HEK293 (cell line): ENCODE measurements around the gene KRT32.

Source experiments
- CTCF ChIA-PET: fragments of 350-600 bp; formaldehyde crosslinking; extraction: SDS; loops from one replicate; lab custom pipeline; 2021; ENCODE audit warnings: antibody characterized with exemption; lab: Yijun Ruan, JAX
- POLR2A ChIA-PET: fragments of 300-600 bp; formaldehyde crosslinking; extraction: SDS; loops from one replicate; lab custom pipeline; 2020; ENCODE audit warnings: antibody characterized with exemption, inconsistent platforms; lab: Yijun Ruan, JAX
- H3K27ac ChIP-seq: fragments of 200-500 bp; sonication (Bioruptor generic); 2 replicates; pipeline ENCODE4 v1.5.1; 2014; ENCODE audit warnings: low read depth, low read length, control low read depth, inconsistent platforms; ENCODE audit errors: extremely low read depth
- H3K36me3 ChIP-seq, 2 experiments: fragments of 200-500 bp in 1 of 2; sonication (Bioruptor generic) in 1 of 2; 1 replicate in 1 of 2; 2 replicates in 1 of 2; pipeline ENCODE4 v1.5.1; 2014 to 2017; ENCODE audit warnings: inconsistent platforms in 2 of 2, low read length in 2 of 2; ENCODE audit not compliant: control insufficient read depth in 2 of 2, insufficient read depth in 1 of 2
- H3K4me1 ChIP-seq: fragments of 200-500 bp; sonication (Bioruptor generic); 2 replicates; pipeline ENCODE4 v1.5.1; 2014; ENCODE audit warnings: mild to moderate bottlenecking, low read length, inconsistent platforms; ENCODE audit not compliant: control insufficient read depth, insufficient read depth
- H3K4me3 ChIP-seq: 2 replicates; pipeline ENCODE4 v1.5.1; 2011; ENCODE audit warnings: low read depth, mild to moderate bottlenecking, control low read depth, low read length, moderate library complexity
- H3K9me3 ChIP-seq: fragments of 200-500 bp; sonication (Bioruptor generic); 2 replicates; pipeline ENCODE4 v1.5.1; 2014; ENCODE audit warnings: low read depth, low read length, inconsistent platforms; ENCODE audit not compliant: control insufficient read depth, insufficient read depth
- BCL11A ChIP-seq: fragments of 450-650 bp; formaldehyde crosslinking; IDR thresholded peaks from 2 replicates; pipeline ENCODE4 v1.5.1; 2016; ENCODE audit warnings: low read depth, missing biosample characterization, missing genetic modification characterization
- GLI2 ChIP-seq: fragments of 450-650 bp; formaldehyde crosslinking; IDR thresholded peaks from 2 replicates; pipeline ENCODE4; 2017; ENCODE audit warnings: missing biosample characterization, missing genetic modification characterization, low read depth, borderline replicate concordance
- PRDM1 ChIP-seq: fragments of 450-650 bp; formaldehyde crosslinking; IDR thresholded peaks from 2 replicates; pipeline ENCODE4; 2016; ENCODE audit warnings: missing biosample characterization, missing genetic modification characterization
- ZNF140 ChIP-seq: fragments of 450-650 bp; formaldehyde crosslinking; IDR thresholded peaks from 2 replicates; pipeline ENCODE4 v1.5.1; 2016; ENCODE audit warnings: missing biosample characterization, missing genetic modification characterization
- ZNF292 ChIP-seq: fragments of 450-650 bp; formaldehyde crosslinking; IDR thresholded peaks from 2 replicates; pipeline ENCODE4 v1.5.1; 2016; ENCODE audit warnings: low read depth, missing biosample characterization, missing genetic modification characterization, borderline replicate concordance
- ZNF350 ChIP-seq: fragments of 450-650 bp; formaldehyde crosslinking; IDR thresholded peaks from 2 replicates; pipeline ENCODE4 v1.5.0; 2017; ENCODE audit warnings: missing biosample characterization, mild to moderate bottlenecking, missing genetic modification characterization
- ZNF510 ChIP-seq: fragments of 450-650 bp; formaldehyde crosslinking; IDR thresholded peaks from 2 replicates; pipeline ENCODE4 v1.5.1; 2018; ENCODE audit warnings: mild to moderate bottlenecking, missing genetic modification characterization, missing biosample characterization; ENCODE audit not compliant: insufficient replicate concordance
- ZNF571 ChIP-seq: fragments of 450-650 bp; formaldehyde crosslinking; IDR thresholded peaks from 2 replicates; pipeline ENCODE4 v1.5.0; 2017; ENCODE audit warnings: missing biosample characterization, missing genetic modification characterization
- ZNF626 ChIP-seq: fragments of 450-650 bp; sonication (Bioruptor Pico); formaldehyde crosslinking; IDR thresholded peaks from 2 replicates; pipeline ENCODE4 v1.5.1; 2018; ENCODE audit warnings: missing biosample characterization, missing genetic modification characterization, inconsistent platforms
- ZNF785 ChIP-seq: fragments of 450-650 bp; formaldehyde crosslinking; IDR thresholded peaks from 2 replicates; pipeline ENCODE4 v1.5.1; 2016; ENCODE audit warnings: missing biosample characterization, missing genetic modification characterization
- ZNF830 ChIP-seq: fragments of 450-650 bp; IDR thresholded peaks from 2 replicates; pipeline ENCODE4 v1.5.0; 2018; ENCODE audit warnings: missing biosample characterization, missing genetic modification characterization, low read depth, mild to moderate bottlenecking, moderate library complexity
- ZNF843 ChIP-seq: fragments of 450-650 bp; formaldehyde crosslinking; IDR thresholded peaks from 2 replicates; pipeline ENCODE4 v1.5.1; 2016; ENCODE audit warnings: missing biosample characterization, missing genetic modification characterization
- TF ChIP-seq, protein P1 (sequence below): fragments of 450-650 bp; formaldehyde crosslinking; conservative IDR thresholded peaks from 2 replicates; pipeline ENCODE4 v1.5.1; 2016; ENCODE audit warnings: low read depth, missing biosample characterization, missing genetic modification characterization
- TF ChIP-seq, protein P2 (sequence below): fragments of 450-650 bp; formaldehyde crosslinking; IDR thresholded peaks from 2 replicates; pipeline ENCODE4 v1.5.1; 2016; ENCODE audit warnings: missing biosample characterization, missing genetic modification characterization
- TF ChIP-seq, protein P3 (sequence below): fragments of 450-650 bp; formaldehyde crosslinking; IDR thresholded peaks from 2 replicates; pipeline ENCODE4 v1.5.1; 2016; ENCODE audit warnings: missing biosample characterization, missing genetic modification characterization
- TF ChIP-seq, protein P4 (sequence below): fragments of 450-650 bp; formaldehyde crosslinking; IDR thresholded peaks from 2 replicates; pipeline ENCODE4 v1.5.1; 2016; ENCODE audit warnings: missing biosample characterization, missing genetic modification characterization
- TF ChIP-seq, protein P5 (sequence below): fragments of 450-650 bp; formaldehyde crosslinking; IDR thresholded peaks from 2 replicates; pipeline ENCODE4 v1.5.1; 2017; ENCODE audit warnings: missing biosample characterization, missing genetic modification characterization
- TF ChIP-seq, protein P6 (sequence below): fragments of 450-650 bp; formaldehyde crosslinking; IDR thresholded peaks from 2 replicates; pipeline ENCODE4 v1.5.1; 2016; ENCODE audit warnings: missing biosample characterization, missing genetic modification characterization

KRT32 gene

DNA sequence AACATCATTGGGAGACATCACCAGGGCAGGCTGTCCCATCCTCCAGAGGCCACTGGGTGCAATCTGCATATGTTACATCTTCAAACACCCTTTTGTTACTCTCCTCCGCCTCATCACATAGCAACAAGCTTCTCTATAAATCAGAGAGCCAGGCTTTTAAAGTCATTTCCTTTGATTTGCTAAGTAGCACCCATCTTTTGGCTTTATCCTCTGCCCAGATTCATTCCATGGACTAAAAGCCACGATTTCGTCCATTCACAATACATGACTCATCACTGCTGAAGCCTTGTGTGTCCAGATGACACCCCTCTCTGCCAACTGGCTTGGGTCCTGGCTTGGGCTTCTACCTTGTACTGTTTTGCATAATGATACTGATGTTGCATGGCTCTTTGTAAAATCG is 24.4 kb downstream of the KRT32 start:
- no peaks in the 10 kb centered on the region for H3K9me3 ChIP-seq
- CTCF ChIA-PET = interaction anchor here (0.6 to 1.6 kb wide), 4 partner anchors 16 to 508 kb away, joined by 3 to 7 read pairs (median 4); no protein-coding TSS in a partner anchor
- H3K4me1 ChIP-seq = no peaks in the 10 kb centered on the region
- no peak for TF ChIP-seq ZNF510 (tag by site-specific recombination)
- no peak for TF ChIP-seq ZNF350 (tag by site-specific recombination)
- TF ChIP-seq, protein P1, sequence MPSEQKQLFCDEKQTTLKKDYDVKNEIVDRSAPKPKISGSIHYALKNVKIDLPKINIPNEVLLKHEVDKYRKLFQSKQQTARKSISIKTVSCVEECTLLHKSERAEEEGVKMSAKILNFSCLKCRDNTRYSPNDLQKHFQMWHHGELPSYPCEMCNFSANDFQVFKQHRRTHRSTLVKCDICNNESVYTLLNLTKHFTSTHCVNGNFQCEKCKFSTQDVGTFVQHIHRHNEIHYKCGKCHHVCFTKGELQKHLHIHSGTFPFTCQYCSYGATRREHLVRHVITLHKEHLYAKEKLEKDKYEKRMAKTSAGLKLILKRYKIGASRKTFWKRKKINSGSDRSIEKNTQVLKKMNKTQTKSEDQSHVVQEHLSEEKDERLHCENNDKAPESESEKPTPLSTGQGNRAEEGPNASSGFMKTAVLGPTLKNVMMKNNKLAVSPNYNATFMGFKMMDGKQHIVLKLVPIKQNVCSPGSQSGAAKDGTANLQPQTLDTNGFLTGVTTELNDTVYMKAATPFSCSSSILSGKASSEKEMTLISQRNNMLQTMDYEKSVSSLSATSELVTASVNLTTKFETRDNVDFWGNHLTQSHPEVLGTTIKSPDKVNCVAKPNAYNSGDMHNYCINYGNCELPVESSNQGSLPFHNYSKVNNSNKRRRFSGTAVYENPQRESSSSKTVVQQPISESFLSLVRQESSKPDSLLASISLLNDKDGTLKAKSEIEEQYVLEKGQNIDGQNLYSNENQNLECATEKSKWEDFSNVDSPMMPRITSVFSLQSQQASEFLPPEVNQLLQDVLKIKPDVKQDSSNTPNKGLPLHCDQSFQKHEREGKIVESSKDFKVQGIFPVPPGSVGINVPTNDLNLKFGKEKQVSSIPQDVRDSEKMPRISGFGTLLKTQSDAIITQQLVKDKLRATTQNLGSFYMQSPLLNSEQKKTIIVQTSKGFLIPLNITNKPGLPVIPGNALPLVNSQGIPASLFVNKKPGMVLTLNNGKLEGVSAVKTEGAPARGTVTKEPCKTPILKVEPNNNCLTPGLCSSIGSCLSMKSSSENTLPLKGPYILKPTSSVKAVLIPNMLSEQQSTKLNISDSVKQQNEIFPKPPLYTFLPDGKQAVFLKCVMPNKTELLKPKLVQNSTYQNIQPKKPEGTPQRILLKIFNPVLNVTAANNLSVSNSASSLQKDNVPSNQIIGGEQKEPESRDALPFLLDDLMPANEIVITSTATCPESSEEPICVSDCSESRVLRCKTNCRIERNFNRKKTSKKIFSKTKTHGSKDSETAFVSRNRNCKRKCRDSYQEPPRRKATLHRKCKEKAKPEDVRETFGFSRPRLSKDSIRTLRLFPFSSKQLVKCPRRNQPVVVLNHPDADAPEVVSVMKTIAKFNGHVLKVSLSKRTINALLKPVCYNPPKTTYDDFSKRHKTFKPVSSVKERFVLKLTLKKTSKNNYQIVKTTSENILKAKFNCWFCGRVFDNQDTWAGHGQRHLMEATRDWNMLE (tag by site-specific recombination) = no peak
- no peak for TF ChIP-seq ZNF292 (tag by site-specific recombination)
- TF ChIP-seq, protein P2, sequence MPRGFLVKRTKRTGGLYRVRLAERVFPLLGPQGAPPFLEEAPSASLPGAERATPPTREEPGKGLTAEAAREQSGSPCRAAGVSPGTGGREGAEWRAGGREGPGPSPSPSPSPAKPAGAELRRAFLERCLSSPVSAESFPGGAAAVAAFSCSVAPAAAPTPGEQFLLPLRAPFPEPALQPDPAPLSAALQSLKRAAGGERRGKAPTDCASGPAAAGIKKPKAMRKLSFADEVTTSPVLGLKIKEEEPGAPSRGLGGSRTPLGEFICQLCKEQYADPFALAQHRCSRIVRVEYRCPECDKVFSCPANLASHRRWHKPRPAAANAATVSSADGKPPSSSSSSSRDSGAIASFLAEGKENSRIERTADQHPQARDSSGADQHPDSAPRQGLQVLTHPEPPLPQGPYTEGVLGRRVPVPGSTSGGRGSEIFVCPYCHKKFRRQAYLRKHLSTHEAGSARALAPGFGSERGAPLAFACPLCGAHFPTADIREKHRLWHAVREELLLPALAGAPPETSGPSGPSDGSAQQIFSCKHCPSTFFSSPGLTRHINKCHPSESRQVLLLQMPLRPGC = no peak
- TF ChIP-seq ZNF571 (tag by site-specific recombination) = no peak
- no peak for TF ChIP-seq ZNF830 (tag by site-specific recombination)
- no peak for TF ChIP-seq ZNF626 (tag by site-specific recombination)
- TF ChIP-seq GLI2 (tag by site-specific recombination) = no peak
- TF ChIP-seq, protein P3, sequence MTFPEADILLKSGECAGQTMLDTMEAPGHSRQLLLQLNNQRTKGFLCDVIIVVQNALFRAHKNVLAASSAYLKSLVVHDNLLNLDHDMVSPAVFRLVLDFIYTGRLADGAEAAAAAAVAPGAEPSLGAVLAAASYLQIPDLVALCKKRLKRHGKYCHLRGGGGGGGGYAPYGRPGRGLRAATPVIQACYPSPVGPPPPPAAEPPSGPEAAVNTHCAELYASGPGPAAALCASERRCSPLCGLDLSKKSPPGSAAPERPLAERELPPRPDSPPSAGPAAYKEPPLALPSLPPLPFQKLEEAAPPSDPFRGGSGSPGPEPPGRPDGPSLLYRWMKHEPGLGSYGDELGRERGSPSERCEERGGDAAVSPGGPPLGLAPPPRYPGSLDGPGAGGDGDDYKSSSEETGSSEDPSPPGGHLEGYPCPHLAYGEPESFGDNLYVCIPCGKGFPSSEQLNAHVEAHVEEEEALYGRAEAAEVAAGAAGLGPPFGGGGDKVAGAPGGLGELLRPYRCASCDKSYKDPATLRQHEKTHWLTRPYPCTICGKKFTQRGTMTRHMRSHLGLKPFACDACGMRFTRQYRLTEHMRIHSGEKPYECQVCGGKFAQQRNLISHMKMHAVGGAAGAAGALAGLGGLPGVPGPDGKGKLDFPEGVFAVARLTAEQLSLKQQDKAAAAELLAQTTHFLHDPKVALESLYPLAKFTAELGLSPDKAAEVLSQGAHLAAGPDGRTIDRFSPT = no peak
- TF ChIP-seq, protein P4, sequence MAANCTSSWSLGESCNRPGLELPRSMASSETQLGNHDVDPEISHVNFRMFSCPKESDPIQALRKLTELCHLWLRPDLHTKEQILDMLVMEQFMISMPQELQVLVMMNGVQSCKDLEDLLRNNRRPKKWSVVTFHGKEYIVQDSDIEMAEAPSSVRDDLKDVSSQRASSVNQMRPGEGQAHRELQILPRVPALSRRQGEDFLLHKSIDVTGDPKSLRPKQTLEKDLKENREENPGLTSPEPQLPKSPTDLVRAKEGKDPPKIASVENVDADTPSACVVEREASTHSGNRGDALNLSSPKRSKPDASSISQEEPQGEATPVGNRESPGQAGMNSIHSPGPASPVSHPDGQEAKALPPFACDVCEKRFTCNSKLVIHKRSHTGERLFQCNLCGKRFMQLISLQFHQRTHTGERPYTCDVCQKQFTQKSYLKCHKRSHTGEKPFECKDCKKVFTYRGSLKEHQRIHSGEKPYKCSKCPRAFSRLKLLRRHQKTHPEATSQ (tag by site-specific recombination) = no peak
- no peak for TF ChIP-seq BCL11A (tag by site-specific recombination)
- TF ChIP-seq, protein P5, sequence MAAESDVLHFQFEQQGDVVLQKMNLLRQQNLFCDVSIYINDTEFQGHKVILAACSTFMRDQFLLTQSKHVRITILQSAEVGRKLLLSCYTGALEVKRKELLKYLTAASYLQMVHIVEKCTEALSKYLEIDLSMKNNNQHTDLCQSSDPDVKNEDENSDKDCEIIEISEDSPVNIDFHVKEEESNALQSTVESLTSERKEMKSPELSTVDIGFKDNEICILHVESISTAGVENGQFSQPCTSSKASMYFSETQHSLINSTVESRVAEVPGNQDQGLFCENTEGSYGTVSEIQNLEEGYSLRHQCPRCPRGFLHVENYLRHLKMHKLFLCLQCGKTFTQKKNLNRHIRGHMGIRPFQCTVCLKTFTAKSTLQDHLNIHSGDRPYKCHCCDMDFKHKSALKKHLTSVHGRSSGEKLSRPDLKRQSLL (tag by site-specific recombination) = no peak
- no peak for TF ChIP-seq PRDM1
- TF ChIP-seq ZNF785 (tag by site-specific recombination) = no peak
- TF ChIP-seq, protein P6, sequence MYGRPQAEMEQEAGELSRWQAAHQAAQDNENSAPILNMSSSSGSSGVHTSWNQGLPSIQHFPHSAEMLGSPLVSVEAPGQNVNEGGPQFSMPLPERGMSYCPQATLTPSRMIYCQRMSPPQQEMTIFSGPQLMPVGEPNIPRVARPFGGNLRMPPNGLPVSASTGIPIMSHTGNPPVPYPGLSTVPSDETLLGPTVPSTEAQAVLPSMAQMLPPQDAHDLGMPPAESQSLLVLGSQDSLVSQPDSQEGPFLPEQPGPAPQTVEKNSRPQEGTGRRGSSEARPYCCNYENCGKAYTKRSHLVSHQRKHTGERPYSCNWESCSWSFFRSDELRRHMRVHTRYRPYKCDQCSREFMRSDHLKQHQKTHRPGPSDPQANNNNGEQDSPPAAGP (tag by site-specific recombination) = no peak
- no peak for TF ChIP-seq ZNF843 (tag by site-specific recombination)
- TF ChIP-seq ZNF140 (tag by site-specific recombination) = no peak
- TF ChIP-seq, all 188 proteins: peak for 0
- no peak overlapping the region for H3K4me3 ChIP-seq
- no peak overlapping the region for H3K27ac ChIP-seq
- no peaks in the 10 kb centered on the region for H3K36me3 ChIP-seq
- POLR2A ChIA-PET = no interaction called here
